HG02981 (cell line): Measurements from ENCODE around the gene ZC3H11A.
"Not testable (repeated sequence)": the region's sequence is repeated elsewhere in the genome, so short reads cannot be mapped to it uniquely, and the experiment has no call there.

Experiments
- ATAC-seq: cut with Tn5 transposase; IDR thresholded peaks from one replicate; pipeline ENCODE4 v1.9.1; 2021; ENCODE audit warnings: mild to moderate bottlenecking, moderate library complexity; ENCODE audit not compliant: unreplicated experiment

ZC3H11A gene

GRCh38 chr1:203778789-203779188, 16.6 kb upstream of the ZC3H11A start:
- no peak for ATAC-seq

- no peak for ATAC-seq
Measured at GRCh38 chr1:203781962-203782361, 13.5 kb upstream of the ZC3H11A start.

- ATAC-seq: no peak
Measured at GRCh38 chr1:203789966-203790365, 5.5 kb upstream of the ZC3H11A start.

- no peak for ATAC-seq
Measured at GRCh38 chr1:203791498-203791897, 3.9 kb upstream of the ZC3H11A start.

GRCh38 chr1:203792486-203792885, 2.9 kb upstream of the ZC3H11A start:
- ATAC-seq: no peak

- not testable (repeated sequence) for ATAC-seq
Measured at GRCh38 chr1:203793561-203793960, 1.9 kb upstream of the ZC3H11A start.

GRCh38 chr1:203794764-203795440, 521 bp upstream of the ZC3H11A start:
- ATAC-seq: no peak

GRCh38 chr1:203796236-203796605, 798 bp downstream of the ZC3H11A start:
- ATAC-seq: no peak

GRCh38 chr1:203797216-203797615, 1.8 kb downstream of the ZC3H11A start:
- ATAC-seq: no peak

GRCh38 chr1:203797948-203798655, 2.7 kb downstream of the ZC3H11A start:
- ATAC-seq: no peak

GRCh38 chr1:203799157-203799556, 3.7 kb downstream of the ZC3H11A start:
- no peak for ATAC-seq

- no peak for ATAC-seq
Measured at GRCh38 chr1:203799971-203800370, 4.5 kb downstream of the ZC3H11A start.

GRCh38 chr1:203805689-203806088, 10.3 kb downstream of the ZC3H11A start:
- no peak for ATAC-seq

- no peak for ATAC-seq
Measured at GRCh38 chr1:203807196-203807595, 11.8 kb downstream of the ZC3H11A start.

- no peak for ATAC-seq
Measured at GRCh38 chr1:203813581-203814341, 18.3 kb downstream of the ZC3H11A start.

- ATAC-seq: no peak
Measured at GRCh38 chr1:203818399-203818798, 23.0 kb downstream of the ZC3H11A start.

GRCh38 chr1:203823306-203823705, 27.9 kb downstream of the ZC3H11A start:
- no peak for ATAC-seq

GRCh38 chr1:203826175-203826574, 30.8 kb downstream of the ZC3H11A start:
- ATAC-seq: no peak

GRCh38 chr1:203828002-203828401, 32.6 kb downstream of the ZC3H11A start:
- no peak for ATAC-seq

- no peak for ATAC-seq
Measured at GRCh38 chr1:203828503-203828902, 33.1 kb downstream of the ZC3H11A start.

- not testable (repeated sequence) for ATAC-seq
Measured at GRCh38 chr1:203829247-203829646, 33.8 kb downstream of the ZC3H11A start.

- ATAC-seq: no peak
Measured at GRCh38 chr1:203835476-203835875, 40.1 kb downstream of the ZC3H11A start.
